Retinal pigment epithelial cell (primary cell): ENCODE results near the gene CCDC148.
A peak's percentile ranks its signal among the peaks of the same experiment; 100 is the strongest.

Experiments
- DNase-seq: peaks from one replicate; pipeline ENCODE4 v3.0.0-alpha.2; 2010; ENCODE audit warnings: low read depth
- H3K4me3 ChIP-seq: 2 replicates; pipeline ENCODE4 v1.5.1; 2011; ENCODE audit warnings: mild to moderate bottlenecking, low read length, control low read depth, moderate library complexity
- CTCF ChIP-seq: conservative IDR thresholded peaks from 2 replicates; pipeline ENCODE4 v1.5.1; 2011; ENCODE audit warnings: low read depth, low read length, control low read depth, inconsistent platforms

CCDC148 gene

GRCh38 chr2:158467248-158467647 is 10.7 kb upstream of the CCDC148 start:
- TF ChIP-seq CTCF = no peak
- H3K4me3 ChIP-seq = no peak overlapping the region
- no peak for DNase-seq

GRCh38 chr2:158464426-158465281 is 8.1 kb upstream of the CCDC148 start:
- no peak for DNase-seq
- no peak overlapping the region for H3K4me3 ChIP-seq
- TF ChIP-seq CTCF = peak; percentile 60

- no peak overlapping the region for H3K4me3 ChIP-seq
- no peak for DNase-seq
- no peak for TF ChIP-seq CTCF
Measured at GRCh38 chr2:158463496-158464095, 7.0 kb upstream of the CCDC148 start.

- H3K4me3 ChIP-seq = no peak overlapping the region
- TF ChIP-seq CTCF = peak; percentile 53
- DNase-seq = no peak
Measured at GRCh38 chr2:158460632-158461297, 4.2 kb upstream of the CCDC148 start.

GRCh38 chr2:158459161-158460003 is 2.8 kb upstream of the CCDC148 start:
- TF ChIP-seq CTCF = no peak
- peak overlapping the region; percentile 88 for H3K4me3 ChIP-seq
- no peak for DNase-seq

- TF ChIP-seq CTCF = no peak
- H3K4me3 ChIP-seq = peak overlapping the region; percentile 88
- no peak for DNase-seq
Measured at GRCh38 chr2:158458617-158458920, 2.0 kb upstream of the CCDC148 start.
